ENCODE results near the gene NOSTRIN.

Gene NOSTRIN

GRCh38 chr2:168835969-168836368, 33.5 kb downstream of the NOSTRIN start:
- Histone ChIP-seq H2AFZ (ENCODE audit: low read depth) (no peak overlapping the region), H3K9ac (no peak overlapping the region), H3K79me2 (ENCODE audit: insufficient read depth, low read depth) (no peaks in the 10 kb centered on the region), H3K4me2 (no peak overlapping the region), H4K20me1 (ENCODE audit: insufficient read depth) (no peaks in the 10 kb centered on the region), H3K4me3 (IDR thresholded peaks at IDR 0.05; ENCODE audit: insufficient read depth, low read depth, low read length) (no peak overlapping the region), H3K27ac (no peak overlapping the region), H3K27me3 (ENCODE audit: insufficient read depth, low read depth) (no peaks in the 10 kb centered on the region), H3K36me3 (ENCODE audit: insufficient read depth) (no peaks in the 10 kb centered on the region), H3K4me1 (ENCODE audit: low read depth, poor library complexity, severe bottlenecking) (no peaks in the 10 kb centered on the region)
- TF ChIP-seq CTCF (conservative IDR thresholded peaks at IDR 0.05; ENCODE audit: low read depth, low read length): no peak

- Histone ChIP-seq H3K79me2 (ENCODE audit: insufficient read depth, low read depth) (no peaks in the 10 kb centered on the region), H4K20me1 (ENCODE audit: insufficient read depth) (no peaks in the 10 kb centered on the region), H3K27ac (no peak overlapping the region), H3K9ac (no peak overlapping the region), H3K4me1 (ENCODE audit: low read depth, poor library complexity, severe bottlenecking) (no peaks in the 10 kb centered on the region), H3K4me3 (IDR thresholded peaks at IDR 0.05; ENCODE audit: insufficient read depth, low read depth, low read length) (no peak overlapping the region), H2AFZ (ENCODE audit: low read depth) (no peak overlapping the region), H3K27me3 (ENCODE audit: insufficient read depth, low read depth) (no peaks in the 10 kb centered on the region), H3K4me2 (no peak overlapping the region), H3K36me3 (ENCODE audit: insufficient read depth) (no peaks in the 10 kb centered on the region)
- TF ChIP-seq CTCF (conservative IDR thresholded peaks at IDR 0.05; ENCODE audit: low read depth, low read length): no peak
Measured at GRCh38 chr2:168841445-168841844, 39.0 kb downstream of the NOSTRIN start.

- H2AFZ ChIP-seq (ENCODE audit: low read depth): no peak overlapping the region
- no peak overlapping the region for H3K4me2 ChIP-seq
- no peaks in the 10 kb centered on the region for H4K20me1 ChIP-seq (ENCODE audit: insufficient read depth)
- H3K4me1 ChIP-seq (ENCODE audit: low read depth, poor library complexity, severe bottlenecking): no peaks in the 10 kb centered on the region
- no peak for TF ChIP-seq CTCF (conservative IDR thresholded peaks at IDR 0.05; ENCODE audit: low read depth, low read length)
- no peaks in the 10 kb centered on the region for H3K79me2 ChIP-seq (ENCODE audit: insufficient read depth, low read depth)
- no peak overlapping the region for H3K27ac ChIP-seq
- no peak overlapping the region for H3K4me3 ChIP-seq (IDR thresholded peaks at IDR 0.05; ENCODE audit: insufficient read depth, low read depth, low read length)
- no peaks in the 10 kb centered on the region for H3K27me3 ChIP-seq (ENCODE audit: insufficient read depth, low read depth)
- no peaks in the 10 kb centered on the region for H3K36me3 ChIP-seq (ENCODE audit: insufficient read depth)
- H3K9ac ChIP-seq: no peak overlapping the region
Measured at GRCh38 chr2:168843253-168843652, 40.8 kb downstream of the NOSTRIN start.

- no peaks in the 10 kb centered on the region for H4K20me1 ChIP-seq (ENCODE audit: insufficient read depth)
- H3K79me2 ChIP-seq (ENCODE audit: insufficient read depth, low read depth): no peaks in the 10 kb centered on the region
- H2AFZ ChIP-seq (ENCODE audit: low read depth): no peak overlapping the region
- no peaks in the 10 kb centered on the region for H3K36me3 ChIP-seq (ENCODE audit: insufficient read depth)
- H3K4me1 ChIP-seq (ENCODE audit: low read depth, poor library complexity, severe bottlenecking): peaks cover 4% of the 10 kb centered on the region
- no peak overlapping the region for H3K4me3 ChIP-seq (IDR thresholded peaks at IDR 0.05; ENCODE audit: insufficient read depth, low read depth, low read length)
- no peak for TF ChIP-seq CTCF (conservative IDR thresholded peaks at IDR 0.05; ENCODE audit: low read depth, low read length)
- H3K27ac ChIP-seq: no peak overlapping the region
- H3K4me2 ChIP-seq: no peak overlapping the region
- H3K27me3 ChIP-seq (ENCODE audit: insufficient read depth, low read depth): no peaks in the 10 kb centered on the region
- H3K9ac ChIP-seq: no peak overlapping the region
Measured at GRCh38 chr2:168848225-168848624, 45.8 kb downstream of the NOSTRIN start.
